Upper lobe of left lung (tissue), 4 donors: ENCODE data around the gene CREB3L2.

Experiments
- CTCF ChIP-seq, 6 experiments: fragments of 450-650 bp in 4 of 6; fragments of 200-600 bp in 2 of 6; sonication (generic) in 2 of 6; IDR thresholded peaks; one replicate each; pipeline ENCODE4 v1.5.1; 2016 to 2019; ENCODE audit warnings: antibody characterized with exemption in 6 of 6
- EP300 ChIP-seq, 4 donors: sonication (generic); formaldehyde crosslinking; IDR thresholded peaks; one replicate each; pipeline ENCODE4 v1.5.1; 2017; ENCODE audit warnings: antibody characterized with exemption in 4 of 4, control low read depth in 2 of 4
- POLR2A ChIP-seq, 4 donors: fragments of 450-650 bp; IDR thresholded peaks; one replicate each; pipeline ENCODE4 v1.5.1; 2016 to 2017; ENCODE audit warnings: antibody characterized with exemption in 4 of 4, mild to moderate bottlenecking in 2 of 4

- no peak for TF ChIP-seq CTCF (IDR thresholded peaks at IDR 0.05)
- TF ChIP-seq POLR2A (IDR thresholded peaks at IDR 0.05): no peak
- TF ChIP-seq EP300 (IDR thresholded peaks at IDR 0.05): no peak
Observed at GRCh38 chr7:137954614-137955013, 47.3 kb downstream of the CREB3L2 start.
